Panc1 (cell line): ENCODE measurements around the gene ADCY2.

Experiments used
- CTCF ChIP-seq: fragments of 450-650 bp; IDR thresholded peaks from 2 replicates; pipeline ENCODE4 v1.5.1; 2017; ENCODE audit warnings: mild to moderate bottlenecking
- POLR2AphosphoS5 ChIP-seq: IDR thresholded peaks from 2 replicates; pipeline ENCODE4 v1.6.1; 2012; ENCODE audit warnings: mild to moderate bottlenecking, low read depth, low read length, moderate library complexity

GRCh38 chr5:7676455-7676854, 280.5 kb downstream of the ADCY2 start:
- TF ChIP-seq CTCF (no peak), POLR2AphosphoS5 (no peak)
